Measurements from ENCODE around the gene BNC2. TPM values are rescaled to one million over a fixed set of nuclear protein-coding genes. Genes with fewer than 3 reads are reported as not detected.

BNC2 gene
- total RNA-seq, 1 experiment from 2014 or later: 43.6 TPM

DNA sequence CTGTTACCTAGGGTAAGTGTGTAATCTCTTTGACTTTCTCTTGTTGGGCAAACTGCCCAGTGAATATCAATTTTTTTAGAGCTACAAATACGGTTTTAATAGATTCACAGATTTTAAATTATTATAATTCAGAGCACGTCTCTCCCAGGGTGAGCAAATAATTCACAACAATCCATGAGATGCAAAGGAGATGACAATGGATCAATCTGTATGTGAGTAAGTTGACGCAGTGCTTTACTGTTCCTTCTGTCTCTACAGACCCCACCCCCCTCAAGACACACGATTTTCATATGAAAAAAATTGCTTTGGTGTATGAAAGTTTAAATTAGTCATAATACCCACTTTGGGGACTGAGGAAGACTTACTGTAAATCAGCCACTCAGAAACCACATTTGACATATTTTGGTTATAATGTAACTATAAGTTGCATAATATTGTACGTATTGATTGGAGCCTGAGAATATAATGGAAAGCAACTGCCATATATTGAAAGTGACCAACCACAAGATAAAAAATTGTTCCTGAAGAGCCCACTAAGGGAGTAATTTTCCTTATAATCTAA is 201.7 kb downstream of the BNC2 start:
- Histone ChIP-seq H2BK5ac (ENCODE audit: insufficient read length, low read length) (no peak overlapping the region), H3K9ac (ENCODE audit: extremely low read depth, insufficient read length, low read length) (no peak overlapping the region), H3K4me2 (ENCODE audit: insufficient read depth, insufficient read length, low read length) (no peak overlapping the region), H2AFZ (ENCODE audit: low read length) (no peak overlapping the region), H3K4ac (ENCODE audit: low read depth, low read length) (no peak overlapping the region), H3K4me1 (ENCODE audit: insufficient read depth, low read length) (peaks cover 3% of the 10 kb centered on the region; the same call in 1 of the 2 replicates), H2BK20ac (ENCODE audit: low read depth, low read length, poor library complexity, severe bottlenecking) (no peak overlapping the region), H3K27me3 (ENCODE audit: insufficient read depth, low read length) (no peaks in the 10 kb centered on the region), H2AK5ac (ENCODE audit: insufficient read length, low read length) (no peak overlapping the region), H4K8ac (replicated peaks; ENCODE audit: insufficient read length, low read depth, low read length) (no peak overlapping the region), H2BK120ac (ENCODE audit: low read depth, low read length, poor library complexity, severe bottlenecking) (no peak overlapping the region), H3K23me2 (ENCODE audit: insufficient read length, low read depth, low read length, poor library complexity, severe bottlenecking) (no peaks in the 10 kb centered on the region), H3T11ph (ENCODE audit: low read length) (no peak overlapping the region), H3K14ac (ENCODE audit: insufficient read depth, low read length) (no peak overlapping the region), H3K79me1 (ENCODE audit: insufficient read depth, low read depth, low read length, poor library complexity, severe bottlenecking) (no peaks in the 10 kb centered on the region), H3K27ac (ENCODE audit: insufficient read length, low read depth, low read length) (no peak overlapping the region), H2BK12ac (ENCODE audit: insufficient read length, low read depth, low read length) (no peak overlapping the region), H4K91ac (ENCODE audit: insufficient read length, low read depth, low read length) (no peak overlapping the region), H3K23ac (ENCODE audit: insufficient read length, low read depth, low read length) (no peak overlapping the region), H3K9me3 (ENCODE audit: control insufficient read depth, low read depth, low read length) (no peaks in the 10 kb centered on the region), H3K79me2 (ENCODE audit: insufficient read depth, low read length) (no peaks in the 10 kb centered on the region), H3K18ac (ENCODE audit: insufficient read length, low read depth, low read length) (no peak overlapping the region), H4K20me1 (ENCODE audit: control insufficient read depth, insufficient read depth, insufficient read length) (no peaks in the 10 kb centered on the region), H2BK15ac (ENCODE audit: low read depth, low read length) (no peak overlapping the region), H4K5ac (ENCODE audit: insufficient read length, low read depth, low read length) (no peak overlapping the region), H3K56ac (ENCODE audit: insufficient read length, low read depth, low read length) (no peak overlapping the region)
- Mint-ChIP-seq H3K27me3 (ENCODE audit: low read depth) (no peaks in the 10 kb centered on the region), H3K9me3 (no peaks in the 10 kb centered on the region), H3K4me3 (no peak overlapping the region), H3K36me3 (ENCODE audit: insufficient read depth in 1 of 3, low read depth in 3 of 3) (no peaks in the 10 kb centered on the region; a peak in 1 of 7 replicates), H3K4me1 (peaks cover 14 to 35% of the 10 kb centered on the region in 2 experiments), H3K27ac (no peak overlapping the region)
- no CpG with 5 or more reads among the region's 5 CpGs for WGBS (ENCODE audit: extremely low coverage, insufficient read length, low lambda C conversion rate)
- TF ChIP-seq, protein P1, sequence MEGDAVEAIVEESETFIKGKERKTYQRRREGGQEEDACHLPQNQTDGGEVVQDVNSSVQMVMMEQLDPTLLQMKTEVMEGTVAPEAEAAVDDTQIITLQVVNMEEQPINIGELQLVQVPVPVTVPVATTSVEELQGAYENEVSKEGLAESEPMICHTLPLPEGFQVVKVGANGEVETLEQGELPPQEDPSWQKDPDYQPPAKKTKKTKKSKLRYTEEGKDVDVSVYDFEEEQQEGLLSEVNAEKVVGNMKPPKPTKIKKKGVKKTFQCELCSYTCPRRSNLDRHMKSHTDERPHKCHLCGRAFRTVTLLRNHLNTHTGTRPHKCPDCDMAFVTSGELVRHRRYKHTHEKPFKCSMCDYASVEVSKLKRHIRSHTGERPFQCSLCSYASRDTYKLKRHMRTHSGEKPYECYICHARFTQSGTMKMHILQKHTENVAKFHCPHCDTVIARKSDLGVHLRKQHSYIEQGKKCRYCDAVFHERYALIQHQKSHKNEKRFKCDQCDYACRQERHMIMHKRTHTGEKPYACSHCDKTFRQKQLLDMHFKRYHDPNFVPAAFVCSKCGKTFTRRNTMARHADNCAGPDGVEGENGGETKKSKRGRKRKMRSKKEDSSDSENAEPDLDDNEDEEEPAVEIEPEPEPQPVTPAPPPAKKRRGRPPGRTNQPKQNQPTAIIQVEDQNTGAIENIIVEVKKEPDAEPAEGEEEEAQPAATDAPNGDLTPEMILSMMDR (conservative IDR thresholded peaks at IDR 0.05): no peak
- DNase-seq: no peak

Measured in H9 (cell line).